Measurements from ENCODE around the gene ING3.
A peak's percentile ranks its signal among the peaks of the same experiment; 100 is the strongest.

DNA sequence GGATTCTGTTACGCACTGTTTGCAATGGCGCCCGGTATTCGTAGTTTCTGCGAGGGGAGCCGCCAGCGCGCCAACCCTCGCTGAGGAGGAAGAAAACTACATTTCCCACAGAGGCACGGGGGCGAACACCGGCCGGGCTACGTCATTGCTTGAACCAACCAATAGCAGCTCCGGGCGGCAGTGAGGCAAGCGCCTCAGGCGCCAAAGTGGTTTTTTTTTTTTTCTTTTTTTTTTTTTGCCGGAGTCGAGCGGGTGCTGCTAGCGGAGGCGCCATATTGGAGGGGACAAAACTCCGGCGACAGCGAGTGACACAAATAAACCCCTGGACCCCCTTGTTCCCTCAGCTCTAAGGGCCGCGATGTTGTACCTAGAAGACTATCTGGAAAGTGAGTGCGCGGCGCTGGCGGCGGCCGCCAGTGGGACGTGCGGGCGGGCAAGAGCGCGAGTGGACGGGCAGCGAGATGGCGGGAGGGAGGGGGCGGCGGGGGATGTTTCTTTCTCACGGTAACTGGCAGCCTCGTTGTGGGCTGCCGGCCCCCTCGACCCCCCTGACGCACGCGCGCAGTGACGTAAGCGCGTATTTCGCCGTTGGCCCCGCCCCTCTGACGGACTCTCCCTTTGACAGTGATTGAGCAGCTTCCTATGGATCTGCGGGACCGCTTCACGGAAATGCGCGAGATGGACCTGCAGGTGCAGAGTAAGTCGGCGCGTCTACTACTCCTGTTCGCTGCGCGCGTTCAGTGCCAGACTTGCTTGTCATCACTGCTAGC, at the start of gene ING3:
- TF ChIP-seq, protein P1, sequence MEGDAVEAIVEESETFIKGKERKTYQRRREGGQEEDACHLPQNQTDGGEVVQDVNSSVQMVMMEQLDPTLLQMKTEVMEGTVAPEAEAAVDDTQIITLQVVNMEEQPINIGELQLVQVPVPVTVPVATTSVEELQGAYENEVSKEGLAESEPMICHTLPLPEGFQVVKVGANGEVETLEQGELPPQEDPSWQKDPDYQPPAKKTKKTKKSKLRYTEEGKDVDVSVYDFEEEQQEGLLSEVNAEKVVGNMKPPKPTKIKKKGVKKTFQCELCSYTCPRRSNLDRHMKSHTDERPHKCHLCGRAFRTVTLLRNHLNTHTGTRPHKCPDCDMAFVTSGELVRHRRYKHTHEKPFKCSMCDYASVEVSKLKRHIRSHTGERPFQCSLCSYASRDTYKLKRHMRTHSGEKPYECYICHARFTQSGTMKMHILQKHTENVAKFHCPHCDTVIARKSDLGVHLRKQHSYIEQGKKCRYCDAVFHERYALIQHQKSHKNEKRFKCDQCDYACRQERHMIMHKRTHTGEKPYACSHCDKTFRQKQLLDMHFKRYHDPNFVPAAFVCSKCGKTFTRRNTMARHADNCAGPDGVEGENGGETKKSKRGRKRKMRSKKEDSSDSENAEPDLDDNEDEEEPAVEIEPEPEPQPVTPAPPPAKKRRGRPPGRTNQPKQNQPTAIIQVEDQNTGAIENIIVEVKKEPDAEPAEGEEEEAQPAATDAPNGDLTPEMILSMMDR (IDR thresholded peaks at IDR 0.05) = no peak
- 0 out of 2 replicates have a peak, but pooled peaks have one; percentile 40 for TF ChIP-seq SIN3A (IDR thresholded peaks at IDR 0.05; ENCODE audit: borderline replicate concordance, insufficient read depth, low read depth, low read length)
- TF ChIP-seq, protein P2, sequence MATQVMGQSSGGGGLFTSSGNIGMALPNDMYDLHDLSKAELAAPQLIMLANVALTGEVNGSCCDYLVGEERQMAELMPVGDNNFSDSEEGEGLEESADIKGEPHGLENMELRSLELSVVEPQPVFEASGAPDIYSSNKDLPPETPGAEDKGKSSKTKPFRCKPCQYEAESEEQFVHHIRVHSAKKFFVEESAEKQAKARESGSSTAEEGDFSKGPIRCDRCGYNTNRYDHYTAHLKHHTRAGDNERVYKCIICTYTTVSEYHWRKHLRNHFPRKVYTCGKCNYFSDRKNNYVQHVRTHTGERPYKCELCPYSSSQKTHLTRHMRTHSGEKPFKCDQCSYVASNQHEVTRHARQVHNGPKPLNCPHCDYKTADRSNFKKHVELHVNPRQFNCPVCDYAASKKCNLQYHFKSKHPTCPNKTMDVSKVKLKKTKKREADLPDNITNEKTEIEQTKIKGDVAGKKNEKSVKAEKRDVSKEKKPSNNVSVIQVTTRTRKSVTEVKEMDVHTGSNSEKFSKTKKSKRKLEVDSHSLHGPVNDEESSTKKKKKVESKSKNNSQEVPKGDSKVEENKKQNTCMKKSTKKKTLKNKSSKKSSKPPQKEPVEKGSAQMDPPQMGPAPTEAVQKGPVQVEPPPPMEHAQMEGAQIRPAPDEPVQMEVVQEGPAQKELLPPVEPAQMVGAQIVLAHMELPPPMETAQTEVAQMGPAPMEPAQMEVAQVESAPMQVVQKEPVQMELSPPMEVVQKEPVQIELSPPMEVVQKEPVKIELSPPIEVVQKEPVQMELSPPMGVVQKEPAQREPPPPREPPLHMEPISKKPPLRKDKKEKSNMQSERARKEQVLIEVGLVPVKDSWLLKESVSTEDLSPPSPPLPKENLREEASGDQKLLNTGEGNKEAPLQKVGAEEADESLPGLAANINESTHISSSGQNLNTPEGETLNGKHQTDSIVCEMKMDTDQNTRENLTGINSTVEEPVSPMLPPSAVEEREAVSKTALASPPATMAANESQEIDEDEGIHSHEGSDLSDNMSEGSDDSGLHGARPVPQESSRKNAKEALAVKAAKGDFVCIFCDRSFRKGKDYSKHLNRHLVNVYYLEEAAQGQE (IDR thresholded peaks at IDR 0.05; ENCODE audit: insufficient read depth in 1 of 2, low read depth in 2 of 2, low read length in 1 of 2) = no peak

Data from Panc1 (cell line).